Measurements from ENCODE around the gene CEP78.

The CEP78 gene

DNA sequence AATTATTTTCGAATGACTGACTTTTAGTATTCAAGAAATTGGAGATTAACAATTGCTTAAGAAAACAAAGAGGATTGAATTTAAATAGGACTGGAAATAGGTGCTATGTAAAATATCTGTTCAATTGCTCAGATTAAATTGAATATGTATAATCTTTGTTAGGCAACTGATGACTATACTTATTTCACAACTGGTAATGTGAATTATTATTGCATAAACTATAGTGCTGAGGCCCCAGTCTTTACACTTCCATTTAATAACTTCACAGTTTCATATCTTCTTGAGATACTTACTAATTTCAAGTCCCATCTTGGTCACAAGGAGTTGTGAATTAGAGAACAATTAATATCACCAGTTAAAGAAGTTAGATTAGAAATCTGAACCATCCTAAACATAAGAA lies 16.7 kb downstream of the CEP78 start:
- Histone ChIP-seq H3K14ac (ENCODE audit: low read length) (no peak overlapping the region), H3K79me1 (ENCODE audit: low read depth, low read length) (no peaks in the 10 kb centered on the region), H2AFZ (ENCODE audit: low read length) (no peak overlapping the region), H3K4ac (ENCODE audit: low read length) (no peak overlapping the region), H3K36me3 (replicated peaks in 1 of 2; ENCODE audit: control insufficient read depth in 2 of 2, insufficient read depth in 2 of 2, low read length in 2 of 2) (peaks cover 8 to 99% of the 10 kb centered on the region in 2 donors), H4K91ac (ENCODE audit: low read depth, low read length, poor library complexity) (no peak overlapping the region), H3K18ac (ENCODE audit: low read length) (no peak overlapping the region), H3K27ac (replicated peaks; ENCODE audit: low read length) (no peak overlapping the region), H2BK120ac (ENCODE audit: low read depth, low read length) (no peak overlapping the region), H3K9ac (ENCODE audit: low read depth, low read length, poor library complexity) (no peak overlapping the region), H3K4me2 (ENCODE audit: insufficient read depth, low read length, poor library complexity, severe bottlenecking) (no peak overlapping the region), H2BK12ac (ENCODE audit: low read length) (no peak overlapping the region), H2AK5ac (ENCODE audit: low read depth, low read length) (no peak overlapping the region), H3K4me1 (ENCODE audit: control insufficient read depth in 2 of 2, insufficient read depth in 1 of 2, low read depth in 1 of 2, low read length in 2 of 2) (no peaks in the 10 kb centered on the region), H4K8ac (ENCODE audit: low read depth, low read length) (no peak overlapping the region), H3K27me3 (ENCODE audit: control insufficient read depth in 3 of 3, insufficient read depth in 3 of 3, low read depth in 1 of 3, low read length in 3 of 3) (no peaks in the 10 kb centered on the region), H2BK15ac (ENCODE audit: low read length) (no peak overlapping the region), H3K23ac (ENCODE audit: low read depth, low read length, poor library complexity) (no peak overlapping the region), H2BK5ac (ENCODE audit: low read length) (no peak overlapping the region), H3K4me3 (ENCODE audit: low read length in 2 of 2) (no peak overlapping the region), H3K9me3 (replicated peaks in 1 of 2; ENCODE audit: control insufficient read depth in 2 of 2, insufficient read depth in 1 of 2, low read depth in 1 of 2, low read length in 2 of 2) (no peaks in the 10 kb centered on the region)
- WGBS, 2 donors (ENCODE audit: extremely low coverage in 2 of 2, insufficient read length in 2 of 2, insufficient replicate concordance in 1 of 2) = no CpG with 5 or more reads among the region's 1 CpG
- DNase-seq (ENCODE audit: low spot score) = no peak

DNA sequence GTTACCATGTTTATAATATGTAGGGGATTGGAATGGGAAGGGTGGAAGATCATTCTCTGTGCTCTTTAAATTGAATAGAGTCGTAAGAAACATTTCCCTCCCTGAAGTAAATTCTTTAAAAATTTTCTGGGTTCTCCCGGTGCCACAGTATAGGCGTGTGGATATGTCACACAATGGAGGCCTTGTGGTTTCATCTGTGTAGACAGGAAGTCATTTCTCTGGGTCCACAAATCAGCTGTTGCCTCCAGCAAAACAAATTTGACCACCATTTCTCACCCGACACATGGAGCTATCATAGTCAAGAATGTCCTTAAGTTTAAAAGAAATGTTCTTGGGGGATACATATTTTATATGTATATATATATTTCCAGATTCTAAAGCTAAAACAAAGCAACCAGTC lies 17.4 kb downstream of the CEP78 start:
- no peaks in the 10 kb centered on the region for H3K79me1 ChIP-seq (ENCODE audit: low read depth, low read length)
- H3K27ac ChIP-seq (replicated peaks; ENCODE audit: low read length) = no peak overlapping the region
- H3K9me3 ChIP-seq (replicated peaks in 1 of 2; ENCODE audit: control insufficient read depth in 2 of 2, insufficient read depth in 1 of 2, low read depth in 1 of 2, low read length in 2 of 2) = no peaks in the 10 kb centered on the region
- no peak overlapping the region for H2AK5ac ChIP-seq (ENCODE audit: low read depth, low read length)
- no peak overlapping the region for H3K4me2 ChIP-seq (ENCODE audit: insufficient read depth, low read length, poor library complexity, severe bottlenecking)
- H2BK12ac ChIP-seq (ENCODE audit: low read length) = no peak overlapping the region
- no peak overlapping the region for H3K4me3 ChIP-seq (ENCODE audit: low read length in 2 of 2)
- no CpG with 5 or more reads among the region's 4 CpGs for WGBS, 2 donors (ENCODE audit: extremely low coverage in 2 of 2, insufficient read length in 2 of 2, insufficient replicate concordance in 1 of 2)
- H2BK120ac ChIP-seq (ENCODE audit: low read depth, low read length) = no peak overlapping the region
- no peaks in the 10 kb centered on the region for H3K4me1 ChIP-seq (ENCODE audit: control insufficient read depth in 2 of 2, insufficient read depth in 1 of 2, low read depth in 1 of 2, low read length in 2 of 2)
- peaks cover 9 to 99% of the 10 kb centered on the region in 2 donors for H3K36me3 ChIP-seq (replicated peaks in 1 of 2; ENCODE audit: control insufficient read depth in 2 of 2, insufficient read depth in 2 of 2, low read length in 2 of 2)
- H3K14ac ChIP-seq (ENCODE audit: low read length) = no peak overlapping the region
- H3K9ac ChIP-seq (ENCODE audit: low read depth, low read length, poor library complexity) = no peak overlapping the region
- H3K23ac ChIP-seq (ENCODE audit: low read depth, low read length, poor library complexity) = no peak overlapping the region
- H4K8ac ChIP-seq (ENCODE audit: low read depth, low read length) = no peak overlapping the region
- no peaks in the 10 kb centered on the region for H3K27me3 ChIP-seq (ENCODE audit: control insufficient read depth in 3 of 3, insufficient read depth in 3 of 3, low read depth in 1 of 3, low read length in 3 of 3)
- H2AFZ ChIP-seq (ENCODE audit: low read length) = no peak overlapping the region
- H3K18ac ChIP-seq (ENCODE audit: low read length) = no peak overlapping the region
- H3K4ac ChIP-seq (ENCODE audit: low read length) = no peak overlapping the region
- H2BK15ac ChIP-seq (ENCODE audit: low read length) = no peak overlapping the region
- H2BK5ac ChIP-seq (ENCODE audit: low read length) = no peak overlapping the region
- no peak for DNase-seq (ENCODE audit: low spot score)
- H4K91ac ChIP-seq (ENCODE audit: low read depth, low read length, poor library complexity) = no peak overlapping the region

DNA sequence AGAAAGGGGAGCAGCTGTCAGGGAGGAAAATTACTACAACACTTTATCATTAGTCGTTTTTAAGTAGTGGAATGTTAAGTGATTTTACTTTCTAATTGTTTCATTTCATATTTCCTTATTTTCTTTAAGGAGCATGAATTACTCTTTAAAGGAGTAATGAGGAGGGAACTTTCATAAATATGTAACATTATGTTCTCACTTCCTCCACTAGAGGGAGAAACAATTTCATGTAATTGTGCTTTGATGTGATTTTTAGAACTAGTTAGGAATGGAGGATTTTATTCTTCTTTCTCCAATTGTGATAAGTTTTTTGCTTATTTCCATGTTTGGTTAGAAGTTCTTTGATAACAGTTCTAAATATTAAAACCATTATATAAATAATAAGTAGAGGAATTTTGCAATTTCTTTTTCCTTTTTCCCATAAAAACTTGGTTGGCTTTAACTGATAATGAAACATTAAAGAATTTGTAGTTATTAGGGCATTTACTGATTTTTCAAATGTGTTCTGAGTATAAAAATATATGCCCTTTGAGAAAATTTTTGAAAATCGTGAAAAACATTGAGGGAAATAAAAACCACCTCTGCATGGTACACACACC lies 25.6 kb downstream of the CEP78 start:
- Histone ChIP-seq H3K27me3 (ENCODE audit: control insufficient read depth in 3 of 3, insufficient read depth in 3 of 3, low read depth in 1 of 3, low read length in 3 of 3) (no peaks in the 10 kb centered on the region), H3K36me3 (replicated peaks in 1 of 2; ENCODE audit: control insufficient read depth in 2 of 2, insufficient read depth in 2 of 2, low read length in 2 of 2) (peaks cover 12 to 87% of the 10 kb centered on the region in 2 donors), H2BK12ac (ENCODE audit: low read length) (no peak overlapping the region), H3K4me1 (ENCODE audit: control insufficient read depth in 2 of 2, insufficient read depth in 1 of 2, low read depth in 1 of 2, low read length in 2 of 2) (no peaks in the 10 kb centered on the region), H3K4me3 (ENCODE audit: low read length in 2 of 2) (no peak overlapping the region), H2BK120ac (ENCODE audit: low read depth, low read length) (no peak overlapping the region), H3K4ac (ENCODE audit: low read length) (no peak overlapping the region), H4K8ac (ENCODE audit: low read depth, low read length) (no peak overlapping the region), H3K9ac (ENCODE audit: low read depth, low read length, poor library complexity) (no peak overlapping the region), H2AFZ (ENCODE audit: low read length) (no peak overlapping the region), H3K23ac (ENCODE audit: low read depth, low read length, poor library complexity) (no peak overlapping the region), H3K18ac (ENCODE audit: low read length) (no peak overlapping the region), H4K91ac (ENCODE audit: low read depth, low read length, poor library complexity) (no peak overlapping the region), H3K4me2 (ENCODE audit: insufficient read depth, low read length, poor library complexity, severe bottlenecking) (no peak overlapping the region), H2AK5ac (ENCODE audit: low read depth, low read length) (no peak overlapping the region), H2BK5ac (ENCODE audit: low read length) (no peak overlapping the region), H3K79me1 (ENCODE audit: low read depth, low read length) (no peaks in the 10 kb centered on the region), H3K14ac (ENCODE audit: low read length) (no peak overlapping the region), H2BK15ac (ENCODE audit: low read length) (no peak overlapping the region), H3K9me3 (replicated peaks in 1 of 2; ENCODE audit: control insufficient read depth in 2 of 2, insufficient read depth in 1 of 2, low read depth in 1 of 2, low read length in 2 of 2) (no peaks in the 10 kb centered on the region), H3K27ac (replicated peaks; ENCODE audit: low read length) (no peak overlapping the region)
- no CpG with 5 or more reads among the region's 2 CpGs for WGBS, 2 donors (ENCODE audit: extremely low coverage in 2 of 2, insufficient read length in 2 of 2, insufficient replicate concordance in 1 of 2)
- DNase-seq (ENCODE audit: low spot score) = no peak

DNA sequence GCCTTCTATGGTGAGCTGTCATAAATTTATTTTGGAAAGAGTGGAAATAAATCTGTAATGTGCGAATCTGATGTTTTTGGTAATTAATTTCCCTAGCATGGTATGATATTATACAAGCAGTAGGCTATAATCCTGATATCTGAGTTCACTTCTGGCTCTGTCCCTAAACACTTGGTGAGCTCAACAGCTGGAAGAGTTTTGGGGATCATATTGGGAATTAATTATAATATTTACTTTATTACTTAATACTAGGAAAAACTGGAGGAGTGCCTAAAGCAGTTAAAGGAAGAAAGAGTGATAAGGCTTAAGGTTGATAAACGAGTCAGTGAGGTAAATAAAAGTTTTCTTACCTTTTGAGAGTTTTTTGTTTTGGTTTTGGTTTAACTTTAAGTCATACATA lies 26.8 kb downstream of the CEP78 start:
- no CpG with 5 or more reads among the region's 2 CpGs for WGBS, 2 donors (ENCODE audit: extremely low coverage in 2 of 2, insufficient read length in 2 of 2, insufficient replicate concordance in 1 of 2)
- Histone ChIP-seq H2BK15ac (ENCODE audit: low read length) (no peak overlapping the region), H3K79me1 (ENCODE audit: low read depth, low read length) (no peaks in the 10 kb centered on the region), H3K27ac (replicated peaks; ENCODE audit: low read length) (no peak overlapping the region), H2BK12ac (ENCODE audit: low read length) (no peak overlapping the region), H3K23ac (ENCODE audit: low read depth, low read length, poor library complexity) (no peak overlapping the region), H3K27me3 (ENCODE audit: control insufficient read depth in 3 of 3, insufficient read depth in 3 of 3, low read depth in 1 of 3, low read length in 3 of 3) (no peaks in the 10 kb centered on the region), H3K9me3 (replicated peaks in 1 of 2; ENCODE audit: control insufficient read depth in 2 of 2, insufficient read depth in 1 of 2, low read depth in 1 of 2, low read length in 2 of 2) (no peaks in the 10 kb centered on the region), H2AFZ (ENCODE audit: low read length) (no peak overlapping the region), H4K8ac (ENCODE audit: low read depth, low read length) (no peak overlapping the region), H3K14ac (ENCODE audit: low read length) (no peak overlapping the region), H3K4me3 (ENCODE audit: low read length in 2 of 2) (no peak overlapping the region), H2BK5ac (ENCODE audit: low read length) (no peak overlapping the region), H3K4me2 (ENCODE audit: insufficient read depth, low read length, poor library complexity, severe bottlenecking) (no peak overlapping the region), H3K36me3 (replicated peaks in 1 of 2; ENCODE audit: control insufficient read depth in 2 of 2, insufficient read depth in 2 of 2, low read length in 2 of 2) (peaks cover 13 to 87% of the 10 kb centered on the region in 2 donors), H3K4ac (ENCODE audit: low read length) (no peak overlapping the region), H3K9ac (ENCODE audit: low read depth, low read length, poor library complexity) (no peak overlapping the region), H4K91ac (ENCODE audit: low read depth, low read length, poor library complexity) (no peak overlapping the region), H3K18ac (ENCODE audit: low read length) (no peak overlapping the region), H2AK5ac (ENCODE audit: low read depth, low read length) (no peak overlapping the region), H2BK120ac (ENCODE audit: low read depth, low read length) (no peak overlapping the region), H3K4me1 (ENCODE audit: control insufficient read depth in 2 of 2, insufficient read depth in 1 of 2, low read depth in 1 of 2, low read length in 2 of 2) (no peaks in the 10 kb centered on the region)
- DNase-seq (ENCODE audit: low spot score) = no peak
